GM10266 (cell line): ENCODE results near the gene DNAH6.

Source experiments
- DNase-seq: peaks from one replicate; pipeline ENCODE4 v3.0.0; 2012; ENCODE audit errors: extremely low spot score
- CTCF ChIP-seq: IDR thresholded peaks from 2 replicates; pipeline ENCODE4 v1.5.1; 2012; ENCODE audit warnings: mild to moderate bottlenecking, low read depth; ENCODE audit not compliant: control insufficient read depth, insufficient read depth; ENCODE audit errors: missing control alignments

Gene DNAH6

GRCh38 chr2:84811839-84812431 lies 295.6 kb downstream of the DNAH6 start:
- no peak for DNase-seq
- TF ChIP-seq CTCF, result no peak

- TF ChIP-seq CTCF, result no peak
- DNase-seq, result no peak
These were observed 298.8 kb downstream of the DNAH6 start for GRCh38 chr2:84815146-84815545.

GRCh38 chr2:84816426-84817026 lies 300.2 kb downstream of the DNAH6 start:
- no peak for TF ChIP-seq CTCF
- DNase-seq, result peak; percentile 34

- DNase-seq, result peak; percentile 62
These were observed 300.9 kb downstream of the DNAH6 start for GRCh38 chr2:84817239-84817655.

GRCh38 chr2:84821806-84822205 lies 305.5 kb downstream of the DNAH6 start:
- no peak for TF ChIP-seq CTCF
- no peak for DNase-seq

More at GRCh38 chr2:84817239-84817655, 300.9 kb downstream of the DNAH6 start:
- TF ChIP-seq CTCF, result no peak

DNA sequence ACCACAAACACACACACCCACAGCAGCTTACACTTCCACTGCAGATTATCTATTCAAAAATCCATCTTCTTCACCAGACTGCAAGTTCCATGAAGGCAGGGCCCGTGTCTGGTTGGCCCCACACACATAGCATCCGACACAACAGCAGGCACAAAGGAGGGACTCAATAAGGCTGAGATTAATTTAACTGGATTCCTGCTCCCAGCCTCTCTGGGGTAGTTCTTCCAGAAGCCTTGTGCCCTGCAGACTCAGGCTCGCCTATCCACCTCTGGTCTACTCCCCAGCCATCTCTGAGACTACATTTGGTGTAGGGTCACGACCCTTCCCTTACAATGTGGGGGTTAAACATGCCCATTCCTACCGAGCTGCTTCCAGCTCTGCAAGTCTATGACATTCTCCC lies 306.9 kb downstream of the DNAH6 start:
- TF ChIP-seq CTCF, result no peak
- DNase-seq, result no peak

- DNase-seq, result no peak
- TF ChIP-seq CTCF, result no peak
These were observed 307.5 kb downstream of the DNAH6 start for GRCh38 chr2:84823788-84824187.
